ENCODE results near the gene HINT3.
"Not testable (repeated sequence)": the region's sequence is repeated elsewhere in the genome, so short reads cannot be mapped to it uniquely, and the experiment has no call there.

The HINT3 gene

DNA sequence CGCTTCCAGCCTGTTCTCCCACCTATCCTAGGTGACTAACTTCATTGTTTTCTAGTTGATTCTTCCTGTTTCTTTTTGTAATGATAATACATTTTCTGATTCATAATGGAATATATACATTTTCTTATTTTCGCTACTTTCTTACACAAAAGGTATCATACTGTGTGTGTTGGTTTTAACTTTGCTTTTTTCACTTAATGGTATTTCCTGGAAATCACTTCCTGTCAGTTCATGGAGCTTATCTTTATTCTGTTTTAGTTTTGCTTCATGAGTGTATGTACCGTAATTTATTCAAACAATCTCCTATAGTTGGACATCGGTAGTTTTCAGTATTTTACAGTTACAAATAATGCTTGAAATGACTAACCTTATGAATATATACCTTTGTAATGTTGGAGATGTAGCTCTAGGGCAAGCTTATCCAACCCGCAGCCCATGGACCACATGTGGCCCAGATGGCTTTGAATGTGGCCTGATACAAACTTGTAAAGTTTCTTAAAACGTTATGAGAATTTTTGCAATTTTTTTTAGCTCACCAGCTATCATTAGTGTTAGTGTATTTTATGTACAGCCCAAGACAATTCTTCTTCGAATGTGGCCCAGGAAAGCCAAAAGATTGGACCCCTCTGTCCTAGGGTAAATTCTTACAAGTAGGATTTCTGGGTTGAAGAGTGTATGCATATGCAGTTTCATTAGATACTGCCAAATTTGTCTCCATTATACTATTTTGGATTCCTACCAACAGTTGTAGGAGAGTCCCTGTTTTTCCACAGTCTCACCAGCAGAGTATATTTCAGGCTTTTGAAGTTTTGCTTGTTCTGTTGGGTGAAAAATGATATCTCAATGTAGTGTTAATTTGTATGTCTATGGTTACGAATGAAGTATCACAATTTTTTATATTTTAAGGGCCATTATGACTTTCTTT is 46.4 kb downstream of the HINT3 start:
- no peak for DNase-seq (ENCODE audit: low spot score)

DNA sequence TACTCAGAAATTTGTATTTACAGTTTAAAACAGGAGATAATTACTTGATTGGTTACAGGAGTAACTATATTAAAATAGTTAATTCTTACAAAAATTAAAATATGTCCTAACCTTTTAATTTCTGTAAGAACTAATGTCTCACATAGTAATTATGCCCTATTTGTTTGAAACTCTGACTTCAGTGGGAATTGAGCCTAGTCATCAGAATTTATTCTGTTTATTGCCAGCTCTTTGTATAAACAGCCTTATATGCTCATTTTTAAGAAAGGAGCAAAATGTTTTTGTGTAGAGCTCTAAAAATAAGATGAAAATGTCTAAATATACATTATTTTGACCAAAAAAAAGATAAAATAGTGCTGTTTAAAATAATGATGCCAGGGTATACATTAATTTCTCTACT is 51.2 kb downstream of the HINT3 start:
- no peak for DNase-seq (ENCODE audit: low spot score)

DNA sequence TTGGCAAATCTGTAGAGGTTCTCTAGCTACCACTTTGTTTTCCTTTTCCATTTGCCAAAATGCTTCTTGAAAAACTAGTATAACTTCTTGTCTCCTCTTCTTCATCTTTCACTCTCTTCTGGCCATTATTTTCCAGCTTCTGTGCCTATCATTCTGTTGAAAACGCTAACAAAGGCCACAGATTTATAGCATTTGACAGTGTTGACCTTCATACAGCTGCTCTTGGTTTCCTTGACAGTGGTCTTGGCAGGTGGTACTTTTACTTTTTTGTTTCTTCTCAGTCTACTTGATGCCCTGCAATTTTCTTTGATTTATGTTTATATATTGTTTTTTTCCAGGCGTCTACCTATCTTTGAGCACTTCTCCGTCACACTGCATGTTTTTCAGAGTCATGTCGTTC is 53.5 kb downstream of the HINT3 start:
- DNase-seq (ENCODE audit: low spot score): no peak

DNA sequence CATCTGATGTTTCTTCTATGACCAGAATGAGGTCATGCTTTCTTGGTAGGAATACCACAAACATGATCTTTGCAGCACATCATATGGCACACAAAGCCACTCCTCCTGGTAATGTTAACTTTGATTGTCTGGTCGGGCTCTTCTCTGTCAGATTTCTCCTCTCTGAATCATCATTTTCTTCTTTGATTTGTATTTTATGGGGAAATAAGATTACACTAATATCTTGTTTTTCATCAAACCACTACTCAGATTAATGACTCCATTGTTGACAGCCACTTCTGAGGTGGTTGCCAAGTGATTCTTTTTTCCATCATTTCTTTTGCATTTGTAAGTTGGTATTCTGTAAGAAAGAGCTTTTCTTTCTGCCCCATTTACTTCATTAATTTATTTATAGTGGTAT is 59.3 kb downstream of the HINT3 start:
- no peak for DNase-seq (ENCODE audit: low spot score)

DNA sequence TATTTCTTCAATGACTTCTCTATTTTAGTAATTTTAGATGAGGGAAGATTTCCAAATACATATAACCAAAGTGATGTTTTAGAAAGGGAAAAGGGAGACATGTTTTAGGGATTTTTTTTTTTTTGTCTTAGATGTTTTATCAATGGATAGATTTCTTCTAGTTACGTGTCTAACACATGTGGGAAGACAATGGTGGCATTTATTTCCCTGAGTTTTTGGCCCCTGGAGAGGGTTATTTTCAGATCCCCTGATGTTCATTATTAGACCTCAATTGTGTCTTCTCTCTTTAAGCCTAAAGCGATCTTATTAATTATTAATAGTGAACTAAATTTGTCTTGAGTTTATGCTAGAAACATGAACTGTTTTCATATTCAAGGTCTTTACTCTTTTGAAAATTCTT is 60.0 kb downstream of the HINT3 start:
- no peak for DNase-seq (ENCODE audit: low spot score)

DNA sequence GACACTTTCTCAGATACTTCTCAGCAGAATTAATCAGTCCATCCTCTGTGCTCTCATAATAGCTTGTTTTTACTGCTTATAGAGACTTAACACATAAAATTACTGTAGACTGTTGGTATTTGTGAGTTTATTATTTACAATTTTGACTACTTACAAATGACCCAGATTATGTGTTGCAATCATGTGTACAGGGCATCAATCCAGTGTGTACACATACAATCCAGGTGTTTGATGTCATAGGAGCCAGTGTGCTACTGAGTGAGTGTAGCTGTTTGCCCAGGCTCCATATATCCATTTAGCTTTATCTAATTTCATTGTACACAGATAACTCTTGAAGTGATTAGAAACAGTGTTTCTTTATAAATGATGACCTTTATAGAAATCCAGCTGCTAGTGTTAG is 61.1 kb downstream of the HINT3 start:
- no peak for DNase-seq (ENCODE audit: low spot score)

DNA sequence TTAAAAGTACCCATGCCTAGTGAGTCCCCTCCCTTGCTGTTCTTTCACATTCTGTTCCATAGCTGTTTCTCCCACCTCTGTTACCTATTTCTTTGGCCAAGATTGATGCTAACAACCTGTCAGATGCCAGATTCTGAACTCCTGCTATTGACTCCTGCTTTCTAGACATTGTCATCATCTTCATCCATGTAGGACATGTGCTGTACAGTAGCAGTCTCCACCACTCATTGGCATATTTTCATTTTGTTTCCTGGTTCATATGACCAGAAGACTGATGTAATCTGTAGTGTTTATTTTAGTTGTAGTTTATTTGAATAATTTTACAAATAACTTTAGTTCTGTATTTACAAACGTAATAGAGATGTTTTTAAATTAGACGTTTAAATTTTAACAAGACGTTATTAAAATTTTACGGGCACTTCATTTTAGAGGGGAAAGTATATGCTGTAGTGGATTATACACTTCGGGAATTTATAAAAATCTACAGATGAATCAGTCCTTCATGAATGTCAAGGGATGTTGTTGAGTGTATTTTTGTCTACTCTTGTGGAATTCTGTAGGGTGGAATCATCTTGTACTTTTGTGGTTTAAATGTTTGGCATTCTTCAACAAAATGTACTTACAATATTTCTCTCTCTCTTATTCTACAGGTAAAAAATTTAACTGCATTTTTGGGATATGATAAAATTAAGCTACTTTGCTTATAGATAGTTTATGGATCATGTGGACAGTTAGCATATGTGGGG is 63.9 kb downstream of the HINT3 start:
- DNase-seq (ENCODE audit: low spot score): no peak

DNA sequence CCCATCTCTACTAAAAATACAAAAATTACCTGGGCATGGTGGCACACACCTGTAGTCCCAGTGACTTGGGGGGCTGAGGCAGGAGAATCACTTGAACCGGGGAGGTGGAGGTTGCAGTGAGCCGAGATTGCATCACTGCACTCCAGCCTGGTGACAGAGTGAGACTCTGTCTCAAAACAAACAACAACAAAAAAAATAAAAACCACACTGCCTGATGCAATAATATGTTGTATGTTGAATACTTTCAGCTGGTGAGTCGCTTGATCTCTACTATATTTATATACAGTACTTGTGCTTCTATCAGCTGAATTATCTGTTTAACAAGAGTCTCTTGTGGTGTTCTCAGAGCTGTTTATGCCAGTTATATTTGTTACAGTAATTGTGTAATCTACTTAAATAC is 66.9 kb downstream of the HINT3 start:
- DNase-seq (ENCODE audit: low spot score): not testable (repeated sequence)

DNA sequence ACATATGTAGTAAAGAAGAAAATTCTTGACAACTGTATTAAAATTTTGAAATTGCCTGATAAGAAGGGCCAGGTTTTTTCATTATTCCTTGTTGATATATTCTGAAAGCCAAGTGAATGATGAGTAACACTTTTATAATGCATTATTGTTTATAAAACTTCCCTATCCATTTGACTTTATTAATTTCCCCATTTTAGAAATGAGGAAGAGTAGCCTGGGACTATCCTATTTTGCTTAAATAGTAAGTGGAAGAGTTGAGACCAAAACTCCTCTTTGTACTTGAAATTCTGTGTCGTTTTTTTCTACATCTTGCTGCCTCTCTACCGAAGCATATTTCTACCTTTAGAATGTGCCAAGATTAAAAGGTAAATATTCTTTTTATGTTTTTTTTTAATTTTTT is 69.4 kb downstream of the HINT3 start:
- DNase-seq (ENCODE audit: low spot score): no peak

DNA sequence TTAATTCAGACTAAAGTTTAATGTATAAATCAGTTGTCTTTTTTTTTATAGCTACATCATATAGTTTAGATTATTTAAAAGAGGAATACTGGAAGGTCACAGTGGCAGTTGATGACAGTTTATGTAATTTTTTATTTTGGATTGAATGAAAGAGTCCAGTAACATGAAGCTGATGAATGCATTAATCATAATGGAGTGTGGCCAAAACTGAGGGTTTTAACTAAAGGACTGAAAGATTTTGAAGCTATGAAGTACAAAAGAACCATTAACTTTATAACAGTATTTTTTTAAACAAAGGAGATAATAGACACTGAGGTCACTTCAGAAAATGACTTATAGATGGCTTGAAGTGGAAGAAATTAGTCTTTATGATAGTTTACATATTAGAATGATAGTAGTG is 71.0 kb downstream of the HINT3 start:
- no peak for DNase-seq (ENCODE audit: low spot score)
